Gastrocnemius medialis (tissue), 4 donors: Measurements from ENCODE around the gene WDR20. TPM values are rescaled to one million over a fixed set of nuclear protein-coding genes. Genes with fewer than 3 reads are reported as not detected.

ENCODE experiments used
- ATAC-seq, 2 donors: fragments of 150-250 bp; one replicate each; pipeline ENCODE4 v1.9.1; 2016
- DNase-seq, 2 donors: peaks; one replicate each; pipeline ENCODE4 v3.0.0-alpha.2; 2019
- H3K27ac ChIP-seq, 4 donors: fragments of 200-600 bp; sonication (generic); 1 replicate in 1 of 4; 2 replicates in 3 of 4; pipeline ENCODE4 v1.5.1; 2016 to 2018; ENCODE audit warnings: mild to moderate bottlenecking in 2 of 4, moderate library complexity in 1 of 4
- H3K27me3 ChIP-seq, 3 donors: fragments of 200-600 bp; sonication (generic) in 2 of 3; 1 replicate in 1 of 3; 2 replicates in 2 of 3; pipeline versions ENCODE4 v1.5.1 to v1.6.0; 2016 to 2019; ENCODE audit warnings: mild to moderate bottlenecking in 1 of 3, moderate library complexity in 1 of 3
- H3K36me3 ChIP-seq, 2 donors: fragments of 200-600 bp; sonication (generic) in 1 of 2; one replicate each; pipeline ENCODE4 v1.5.1; 2017 to 2018
- H3K4me1 ChIP-seq, 2 donors: fragments of 200-600 bp; sonication (generic) in 1 of 2; one replicate each; pipeline ENCODE4 v1.5.1; 2016 to 2017; ENCODE audit warnings: mild to moderate bottlenecking in 2 of 2
- H3K4me3 ChIP-seq, 4 donors: fragments of 200-600 bp; sonication (generic) in 3 of 4; 1 replicate in 1 of 4; 2 replicates in 3 of 4; pipeline ENCODE4 v1.5.1; 2016 to 2019; ENCODE audit warnings: mild to moderate bottlenecking in 2 of 4
- H3K9me3 ChIP-seq, 3 donors: fragments of 200-600 bp; sonication (generic) in 2 of 3; 1 replicate in 1 of 3; 2 replicates in 2 of 3; pipeline ENCODE4 v1.5.1; 2016 to 2019
- POLR2A ChIP-seq, 2 donors: fragments of 450-650 bp; IDR thresholded peaks; one replicate each; pipeline ENCODE4 v1.6.1; 2017; ENCODE audit warnings: antibody characterized with exemption in 2 of 2, mild to moderate bottlenecking in 2 of 2, moderate library complexity in 2 of 2
- in situ Hi-C, 4 donors: fragments of 200-750 bp; cut with MboI; loops; one replicate each; pipeline versions ENCODE4 v1.15.0 to v1.8.0; 2017; ENCODE audit warnings: low sequenced_read_pairs in 4 of 4
- intact Hi-C: fragments of 100-400 bp; cut with DNase I; formaldehyde crosslinking; loops from one replicate; pipeline ENCODE4 v1.15.1; 2023; ENCODE audit warnings: low total_unique reads
- total RNA-seq, 4 donors: library from RNA; depleted of rRNA; stranded (reverse); fragments of >200 nt; gene quantifications; one replicate each; pipeline versions ENCODE4 v1.1.0 to v1.2.3, GENCODE V29; 2016
- TF ChIP-seq, protein P1 (sequence below), 5 experiments: fragments of 450-650 bp in 3 of 5; fragments of 200-600 bp in 2 of 5; sonication (generic) in 2 of 5; IDR thresholded peaks in 4 of 5; conservative IDR thresholded peaks in 1 of 5; 1 replicate in 4 of 5; 2 replicates in 1 of 5; pipeline ENCODE4 v1.5.1; 2016 to 2019; ENCODE audit warnings: antibody characterized with exemption in 5 of 5, mild to moderate bottlenecking in 3 of 5, moderate library complexity in 3 of 5

The WDR20 gene
- total RNA-seq, 4 donors from 2014 or later: 18.1 to 49.7 (median 21.0) TPM

- in situ Hi-C loops (no loop called here), intact Hi-C loops (no loop called here)
- Histone ChIP-seq H3K36me3 (no peaks in the 10 kb centered on the region), H3K27ac (no peak overlapping the region), H3K27me3 (no peaks in the 10 kb centered on the region), H3K4me3 (no peak overlapping the region), H3K9me3 (no peaks in the 10 kb centered on the region), H3K4me1 (no peaks in the 10 kb centered on the region)
- ATAC-seq (no peak), DNase-seq (no peak)
- TF ChIP-seq, protein P1, sequence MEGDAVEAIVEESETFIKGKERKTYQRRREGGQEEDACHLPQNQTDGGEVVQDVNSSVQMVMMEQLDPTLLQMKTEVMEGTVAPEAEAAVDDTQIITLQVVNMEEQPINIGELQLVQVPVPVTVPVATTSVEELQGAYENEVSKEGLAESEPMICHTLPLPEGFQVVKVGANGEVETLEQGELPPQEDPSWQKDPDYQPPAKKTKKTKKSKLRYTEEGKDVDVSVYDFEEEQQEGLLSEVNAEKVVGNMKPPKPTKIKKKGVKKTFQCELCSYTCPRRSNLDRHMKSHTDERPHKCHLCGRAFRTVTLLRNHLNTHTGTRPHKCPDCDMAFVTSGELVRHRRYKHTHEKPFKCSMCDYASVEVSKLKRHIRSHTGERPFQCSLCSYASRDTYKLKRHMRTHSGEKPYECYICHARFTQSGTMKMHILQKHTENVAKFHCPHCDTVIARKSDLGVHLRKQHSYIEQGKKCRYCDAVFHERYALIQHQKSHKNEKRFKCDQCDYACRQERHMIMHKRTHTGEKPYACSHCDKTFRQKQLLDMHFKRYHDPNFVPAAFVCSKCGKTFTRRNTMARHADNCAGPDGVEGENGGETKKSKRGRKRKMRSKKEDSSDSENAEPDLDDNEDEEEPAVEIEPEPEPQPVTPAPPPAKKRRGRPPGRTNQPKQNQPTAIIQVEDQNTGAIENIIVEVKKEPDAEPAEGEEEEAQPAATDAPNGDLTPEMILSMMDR (IDR thresholded peaks at IDR 0.05 in 4 of 5, conservative IDR thresholded peaks at IDR 0.05 in 1 of 5): no peak
- TF ChIP-seq POLR2A (IDR thresholded peaks at IDR 0.05): no peak
Measured at GRCh38 chr14:102249981-102250380, 110.3 kb downstream of the WDR20 start.

DNA sequence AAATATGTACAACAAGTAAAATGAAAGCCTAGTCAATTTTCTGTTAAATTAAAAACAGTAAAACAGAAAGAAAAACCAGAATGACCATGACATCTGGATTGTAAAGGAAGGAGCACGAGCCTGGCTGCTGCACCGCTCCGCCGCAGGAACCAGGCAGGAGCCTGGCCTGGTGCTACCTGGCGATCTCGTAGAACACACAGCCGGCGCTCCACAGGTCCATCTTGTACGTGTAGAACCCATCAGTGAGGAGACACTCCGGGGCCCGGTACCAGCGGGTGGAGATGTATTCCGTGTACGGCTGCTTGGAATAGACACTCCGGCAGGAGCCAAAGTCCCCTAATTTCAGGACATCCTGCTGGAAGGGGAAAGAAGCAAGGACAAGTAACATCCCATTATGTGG is 110.9 kb downstream of the WDR20 start:
- Histone ChIP-seq H3K9me3 (no peaks in the 10 kb centered on the region), H3K27ac (no peak overlapping the region), H3K27me3 (no peaks in the 10 kb centered on the region), H3K4me1 (no peaks in the 10 kb centered on the region), H3K36me3 (no peaks in the 10 kb centered on the region), H3K4me3 (no peak overlapping the region)
- in situ Hi-C loops (no loop called here), intact Hi-C loops (no loop called here)
- DNase-seq (no peak), ATAC-seq (no peak)
- no peak for TF ChIP-seq POLR2A (IDR thresholded peaks at IDR 0.05)
- TF ChIP-seq, protein P1 (IDR thresholded peaks at IDR 0.05 in 4 of 5, conservative IDR thresholded peaks at IDR 0.05 in 1 of 5): no peak

- H3K36me3 ChIP-seq: no peaks in the 10 kb centered on the region
- TF ChIP-seq, protein P1 (IDR thresholded peaks at IDR 0.05 in 4 of 5, conservative IDR thresholded peaks at IDR 0.05 in 1 of 5): no peak
- no peak for TF ChIP-seq POLR2A (IDR thresholded peaks at IDR 0.05)
- H3K27me3 ChIP-seq: no peaks in the 10 kb centered on the region
- intact Hi-C loops (no loop called here), in situ Hi-C loops (no loop called here)
- ATAC-seq: no peak
- H3K4me1 ChIP-seq: no peaks in the 10 kb centered on the region
- no peak overlapping the region for H3K4me3 ChIP-seq
- no peaks in the 10 kb centered on the region for H3K9me3 ChIP-seq
- no peak for DNase-seq
- no peak overlapping the region for H3K27ac ChIP-seq
Measured at GRCh38 chr14:102251161-102251560, 111.5 kb downstream of the WDR20 start.

- Histone ChIP-seq H3K4me3 (no peak overlapping the region), H3K36me3 (no peaks in the 10 kb centered on the region), H3K27me3 (no peaks in the 10 kb centered on the region), H3K9me3 (no peaks in the 10 kb centered on the region), H3K27ac (no peak overlapping the region), H3K4me1 (no peaks in the 10 kb centered on the region)
- DNase-seq (no peak), ATAC-seq (no peak)
- TF ChIP-seq, protein P1 (IDR thresholded peaks at IDR 0.05 in 4 of 5, conservative IDR thresholded peaks at IDR 0.05 in 1 of 5): no peak
- no peak for TF ChIP-seq POLR2A (IDR thresholded peaks at IDR 0.05)
- in situ Hi-C loops (no loop called here), intact Hi-C loops (no loop called here)
Measured at GRCh38 chr14:102252834-102253801, 113.4 kb downstream of the WDR20 start.
